OCI-M1 (cell line): ENCODE data around the gene SLC22A17.

Experiments used
- DNase-seq: peaks from one replicate; lab custom pipeline; 2025; lab: John Stamatoyannopoulos, UW

The SLC22A17 gene

DNA sequence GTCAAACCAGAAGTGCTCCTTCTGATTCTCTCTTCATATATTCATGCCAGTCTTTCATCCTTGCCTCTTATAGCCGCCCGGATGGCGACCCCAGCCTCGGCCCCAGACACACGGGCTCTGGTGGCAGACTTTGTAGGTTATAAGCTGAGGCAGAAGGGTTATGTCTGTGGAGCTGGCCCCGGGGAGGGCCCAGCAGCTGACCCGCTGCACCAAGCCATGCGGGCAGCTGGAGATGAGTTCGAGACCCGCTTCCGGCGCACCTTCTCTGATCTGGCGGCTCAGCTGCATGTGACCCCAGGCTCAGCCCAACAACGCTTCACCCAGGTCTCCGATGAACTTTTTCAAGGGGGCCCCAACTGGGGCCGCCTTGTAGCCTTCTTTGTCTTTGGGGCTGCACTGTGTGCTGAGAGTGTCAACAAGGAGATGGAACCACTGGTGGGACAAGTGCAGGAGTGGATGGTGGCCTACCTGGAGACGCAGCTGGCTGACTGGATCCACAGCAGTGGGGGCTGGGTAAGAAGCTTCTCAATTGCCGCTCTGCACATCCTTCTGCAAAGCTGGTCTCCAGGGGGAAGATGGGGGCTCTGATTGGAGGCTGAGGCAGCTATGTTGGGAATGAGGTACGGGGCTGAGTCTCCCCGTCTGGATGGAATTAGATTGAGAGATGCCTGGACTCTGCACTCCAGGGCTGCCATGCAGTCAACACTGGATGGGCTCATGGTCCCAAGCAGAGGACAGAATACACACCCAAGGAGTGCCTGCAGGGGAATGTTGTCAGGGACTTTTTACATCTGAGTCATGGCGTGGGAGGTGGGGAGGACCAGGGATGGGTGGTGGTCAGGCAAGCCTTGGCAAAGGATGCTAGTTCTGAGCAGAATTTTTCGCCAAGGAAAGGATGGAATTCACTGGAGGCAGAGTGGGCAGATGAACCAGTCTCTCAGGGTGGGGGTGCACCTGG, 44.7 kb downstream of the SLC22A17 start:
- DNase-seq = no peak

DNA sequence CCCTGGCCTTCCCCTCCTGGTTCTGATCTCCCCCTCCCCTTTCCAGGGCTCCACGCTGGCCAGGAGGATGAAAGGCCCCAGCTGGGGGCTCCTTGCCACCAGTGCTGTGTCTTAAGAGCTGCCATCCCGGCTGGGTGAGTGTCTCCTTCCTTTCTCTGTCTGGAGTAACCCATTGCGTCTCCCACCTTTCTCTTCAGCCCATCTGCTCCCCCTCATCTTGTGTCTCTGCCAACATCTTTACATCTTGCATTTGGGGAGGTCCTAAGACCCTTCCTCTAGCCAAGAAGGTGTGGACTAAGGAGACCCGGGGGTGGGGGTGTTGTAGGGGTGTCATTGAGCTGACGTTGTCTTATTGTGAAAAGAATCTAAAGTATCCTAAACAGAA, 45.5 kb downstream of the SLC22A17 start:
- DNase-seq = no peak

DNA sequence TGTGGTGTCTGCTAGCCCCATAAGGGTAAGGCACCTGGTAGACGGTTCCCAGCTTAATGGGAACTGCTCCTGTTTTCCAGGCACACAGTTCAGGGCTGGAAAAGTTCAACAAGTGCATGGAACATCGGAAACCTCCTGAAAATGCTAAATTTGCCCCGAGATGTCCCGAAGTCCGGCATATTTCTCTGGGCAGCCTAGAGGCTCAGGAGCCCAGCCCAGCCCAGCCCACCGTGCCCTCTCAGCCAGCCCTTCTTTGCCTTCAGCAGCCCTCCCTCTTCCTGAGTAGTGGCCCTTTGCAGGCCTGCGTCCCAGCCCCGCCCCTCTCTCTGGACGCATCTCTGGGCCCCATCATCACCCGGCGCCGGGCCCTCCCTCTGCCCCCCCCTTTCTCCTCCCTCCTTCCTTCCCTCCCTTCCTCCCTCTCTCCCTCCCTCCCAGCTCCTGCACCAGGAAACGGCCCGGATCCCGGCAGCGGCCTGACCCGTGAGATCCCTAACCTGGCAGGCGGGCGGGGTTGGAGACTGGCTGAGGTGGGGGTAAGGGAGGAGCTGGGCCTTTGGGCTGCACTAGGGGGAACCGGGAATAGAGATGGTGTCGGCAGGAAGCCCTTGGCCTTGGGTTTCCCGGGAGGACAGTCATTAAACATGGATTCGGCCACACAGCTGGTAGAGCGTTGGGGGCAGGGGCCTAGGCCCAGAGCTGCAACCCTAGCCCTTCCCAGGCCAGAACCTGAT, 46.1 kb downstream of the SLC22A17 start, which contains the start of gene BCL2L2:
BCL2L2 (plus strand) TSS at position 422 of the 734 bp plus-strand sequence. CDS start 935 bp downstream, outside the sequence.
- DNase-seq = peak; percentile 85

DNA sequence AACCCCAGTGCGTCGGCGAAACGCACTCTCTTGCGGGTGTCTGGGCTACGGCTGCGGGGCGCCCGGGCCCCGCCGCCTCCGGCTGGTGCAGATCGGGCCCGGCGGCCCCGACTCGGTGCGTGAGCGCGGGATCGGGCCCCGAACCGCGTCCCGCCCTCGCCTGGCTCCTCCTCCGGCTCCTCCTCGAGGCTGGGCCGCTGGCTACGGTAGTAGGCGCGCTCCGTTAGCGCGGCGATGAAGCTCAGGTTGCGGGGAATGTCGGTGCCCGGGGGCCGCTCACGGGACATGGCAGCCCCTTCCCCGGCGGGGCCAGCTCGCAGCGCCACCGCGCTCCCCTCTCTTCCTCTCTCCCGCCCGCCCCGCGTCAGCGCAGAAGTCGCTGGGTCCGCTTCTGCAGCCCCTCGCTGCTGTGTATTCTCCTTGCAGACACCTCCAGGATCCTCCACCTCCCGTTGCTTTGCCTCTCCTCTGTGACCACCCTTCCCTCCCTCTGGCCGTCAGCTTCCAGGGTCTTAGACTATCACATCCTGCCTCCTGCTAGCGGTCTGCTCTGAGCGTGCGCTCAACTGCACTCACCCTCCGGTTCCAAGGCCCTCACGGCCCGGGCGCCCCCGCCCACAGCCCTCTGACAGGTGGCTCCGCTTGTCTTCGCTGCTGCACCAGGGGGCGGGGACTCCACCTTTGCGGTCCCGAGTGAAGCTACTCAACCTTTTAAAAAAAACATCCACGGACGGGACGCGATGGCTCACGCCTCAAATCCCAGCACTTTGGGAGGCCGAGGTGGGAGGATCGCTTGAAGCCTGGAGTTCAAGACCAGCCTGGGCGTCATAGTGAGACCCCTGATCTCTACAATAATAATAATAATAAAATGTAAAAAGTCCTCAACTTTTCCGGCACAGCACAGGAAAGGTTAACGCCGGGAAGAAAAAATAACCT, 50.1 kb downstream of the SLC22A17 start, which contains the start of gene PPP1R3E:
PPP1R3E (minus strand) TSS at position 570 of the 936 bp plus-strand sequence; CDS start at position 287, 283 bp downstream.
- DNase-seq = peak; percentile 68

GRCh38 chr14:23301969-23302289, 50.8 kb downstream of the SLC22A17 start:
- no peak for DNase-seq

DNA sequence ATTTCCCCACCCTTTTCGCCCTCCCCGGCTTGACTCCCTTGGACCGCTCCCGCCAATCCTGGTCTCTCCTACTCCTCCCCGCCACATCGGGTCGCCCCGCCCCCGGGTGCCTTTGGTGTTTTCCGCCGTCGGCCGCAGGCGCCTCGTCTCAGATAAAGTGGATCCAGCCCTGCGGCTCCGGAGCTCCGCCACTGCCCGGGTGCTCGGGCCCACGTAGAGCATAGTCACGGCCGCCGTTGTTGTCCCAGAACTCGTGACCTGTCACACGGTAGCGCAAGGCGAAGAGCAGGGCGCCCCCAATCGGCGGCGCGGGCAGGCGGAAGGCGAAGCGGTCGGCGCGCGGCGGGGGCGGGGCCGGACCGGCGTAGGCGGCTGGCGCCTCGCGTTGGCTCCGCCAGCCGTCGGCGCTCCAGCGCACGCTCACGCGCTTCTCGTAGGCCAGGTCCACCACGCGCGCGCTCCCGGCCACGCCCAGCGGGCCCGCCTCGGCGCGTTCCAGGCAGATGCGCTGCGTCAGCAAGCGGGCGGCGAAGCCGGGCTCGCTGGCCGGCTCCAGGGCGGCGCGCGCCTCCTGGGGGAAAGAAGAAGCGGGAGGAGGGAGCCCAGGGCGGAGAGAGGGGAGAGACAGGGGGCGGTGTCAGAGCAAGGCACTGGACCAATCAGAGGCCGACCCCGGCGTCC, 51.3 kb downstream of the SLC22A17 start:
- peak; percentile 98 for DNase-seq

- DNase-seq = no peak
These were observed 51.9 kb downstream of the SLC22A17 start for GRCh38 chr14:23300687-23301223.

- peak; percentile 37 for DNase-seq
These were observed 52.6 kb downstream of the SLC22A17 start for GRCh38 chr14:23299986-23300686.

- DNase-seq = peak; percentile 60
These were observed 53.3 kb downstream of the SLC22A17 start for GRCh38 chr14:23299211-23299957.

DNA sequence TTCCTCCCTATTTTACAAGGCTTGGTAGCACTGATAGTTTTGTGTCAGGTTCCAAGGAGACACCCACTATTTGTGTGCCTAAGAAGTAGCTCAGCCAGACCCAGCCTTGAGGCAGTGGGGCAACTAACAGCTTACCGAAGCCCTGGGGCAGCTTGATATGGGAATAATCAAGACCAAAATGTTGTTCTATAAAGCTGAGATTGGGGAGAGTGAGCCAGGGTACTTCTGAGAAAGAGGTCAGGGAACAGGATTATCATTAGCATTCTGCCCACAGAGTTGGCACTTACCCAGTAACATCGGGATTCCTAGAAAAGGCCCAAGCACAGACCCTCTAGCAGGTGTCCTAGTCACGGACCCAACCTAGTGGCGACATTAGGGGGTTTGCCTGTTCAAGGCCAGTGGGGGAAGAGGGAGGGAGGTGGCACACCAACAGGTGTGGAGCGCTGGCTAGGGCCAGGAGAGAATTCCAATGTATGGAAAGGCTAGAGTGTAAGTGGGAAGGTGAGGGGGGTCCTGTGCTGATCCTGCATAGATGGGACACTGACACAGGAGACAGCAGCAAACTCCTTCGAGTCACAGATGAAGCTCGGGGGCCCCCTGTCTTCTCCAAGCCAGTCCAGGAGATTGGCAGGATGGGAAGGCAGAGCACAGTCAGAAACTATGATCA, 54.9 kb downstream of the SLC22A17 start:
- no peak for DNase-seq

- no peak for DNase-seq
These were observed 55.6 kb downstream of the SLC22A17 start for GRCh38 chr14:23297096-23297495.
